ENCODE results near the gene TMEM107.
"Not testable (repeated sequence)": the region's sequence is repeated elsewhere in the genome, so short reads cannot be mapped to it uniquely, and the experiment has no call there.

The TMEM107 gene

DNA sequence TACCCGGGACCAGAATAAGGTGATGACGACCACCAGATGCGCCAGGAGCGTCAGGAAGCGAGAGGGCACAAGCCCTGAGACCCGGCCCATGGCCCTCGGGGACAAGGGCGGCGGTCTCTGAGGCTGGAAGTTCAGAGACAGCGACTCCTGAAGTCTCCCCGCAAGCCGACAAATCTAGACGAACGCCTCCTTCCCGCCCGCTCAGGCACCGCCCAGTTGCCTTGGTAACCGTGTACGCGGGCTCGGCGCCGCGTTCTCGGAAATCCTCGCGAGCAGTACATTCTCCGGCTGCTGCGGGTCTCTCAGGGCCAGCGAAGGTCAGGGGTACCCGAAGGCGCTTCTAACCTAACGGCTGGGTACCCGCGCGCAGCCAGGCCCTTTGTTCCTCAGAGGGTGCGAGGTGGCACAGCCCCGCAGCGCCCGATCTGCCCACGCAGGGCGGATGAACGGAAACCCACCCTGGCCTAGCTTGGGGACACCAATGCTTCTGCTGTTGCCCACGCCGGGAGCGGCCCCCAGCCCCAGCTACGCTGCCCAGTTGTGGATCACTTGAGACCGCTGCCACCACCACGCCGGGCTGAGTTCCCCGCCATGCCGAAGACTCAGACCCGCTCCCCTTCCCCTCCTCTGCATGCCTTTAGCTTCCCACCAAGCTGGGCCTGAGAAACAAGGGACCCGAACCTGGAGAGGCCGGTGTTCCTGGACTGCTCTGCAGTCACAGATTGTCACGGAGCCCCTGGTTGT, at the start of gene TMEM107:
Gene TMEM107 (minus strand): TSS at position 184 of the 744 bp plus-strand sequence. CDS start 94 bp downstream, at position 90.
- DNase-seq: peak; percentile 79 to 85

- no peak for DNase-seq
These were observed 49.0 kb upstream of the TMEM107 start for GRCh38 chr17:8224891-8225812.

DNA sequence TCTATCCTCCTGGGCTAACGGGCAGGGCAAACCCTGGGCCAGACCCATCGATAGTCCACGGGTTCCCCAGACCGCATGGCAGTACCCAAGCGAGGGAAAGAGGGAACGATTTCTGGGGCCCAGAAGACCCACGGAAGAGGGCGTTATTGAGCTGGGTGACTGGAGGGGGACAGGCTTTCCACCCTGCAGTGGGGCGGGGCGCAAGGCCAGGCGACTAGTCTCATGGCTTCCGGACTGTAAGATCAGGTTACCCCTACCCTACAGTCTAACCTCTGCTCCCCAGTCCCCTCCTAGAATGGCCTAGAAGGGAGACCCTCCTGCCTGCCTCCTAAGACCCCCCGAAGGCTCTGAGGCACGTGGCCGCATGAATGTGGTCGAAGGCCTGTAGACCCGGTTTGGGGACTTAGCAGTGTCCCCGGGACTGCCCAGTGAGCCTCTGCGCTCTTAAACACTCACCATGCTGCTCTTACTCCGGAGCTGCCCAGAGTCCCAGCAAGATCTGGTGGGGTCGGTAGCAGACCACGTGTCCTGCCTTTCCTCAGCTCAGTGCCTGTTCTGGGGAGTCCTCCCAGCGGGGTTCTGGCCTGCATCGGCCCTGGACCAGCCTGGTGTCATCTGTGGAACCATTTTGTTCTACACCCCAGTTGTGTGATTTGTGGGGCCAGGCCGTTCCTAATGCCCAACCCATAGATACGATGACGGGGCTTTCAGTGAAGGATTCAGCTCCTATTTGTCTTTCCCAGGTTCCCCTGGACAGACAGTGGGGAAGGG, 47.4 kb upstream of the TMEM107 start:
- DNase-seq: peak; percentile 50 to 53

DNA sequence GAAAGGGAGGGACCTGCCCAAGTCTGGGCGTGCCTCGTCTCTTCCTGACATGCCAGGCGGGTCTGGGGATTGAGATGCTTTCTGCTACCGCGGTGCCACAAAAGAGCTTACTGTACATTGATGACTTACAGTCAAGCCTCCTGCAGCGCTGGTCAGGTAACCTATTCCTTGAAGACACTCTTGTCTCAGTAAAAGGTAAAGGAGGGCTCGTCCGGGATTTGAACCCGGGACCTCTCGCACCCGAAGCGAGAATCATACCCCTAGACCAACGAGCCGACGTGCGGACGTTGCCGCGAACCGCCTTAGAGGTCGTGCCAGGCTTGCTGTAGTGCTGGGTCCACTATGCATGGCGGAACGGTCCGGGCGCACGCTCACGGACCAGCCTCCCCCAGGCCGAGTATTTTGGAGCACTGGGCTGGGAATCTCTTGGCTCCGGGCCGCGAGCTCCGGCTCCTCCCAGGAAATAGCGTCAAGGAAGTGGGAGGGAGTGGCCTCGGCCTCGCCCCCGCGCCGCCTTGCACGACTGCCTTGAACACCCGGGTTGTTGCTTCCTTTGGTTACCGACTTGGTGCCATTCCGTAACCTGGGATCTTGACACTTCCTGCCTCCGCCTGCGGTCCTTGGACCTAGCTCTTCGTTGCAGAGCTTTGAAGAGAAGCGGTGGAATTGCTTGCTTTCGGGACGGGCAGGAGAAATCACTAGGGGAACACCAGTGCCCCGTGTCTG, 46.6 kb upstream of the TMEM107 start:
- peak; percentile 92 for DNase-seq

DNA sequence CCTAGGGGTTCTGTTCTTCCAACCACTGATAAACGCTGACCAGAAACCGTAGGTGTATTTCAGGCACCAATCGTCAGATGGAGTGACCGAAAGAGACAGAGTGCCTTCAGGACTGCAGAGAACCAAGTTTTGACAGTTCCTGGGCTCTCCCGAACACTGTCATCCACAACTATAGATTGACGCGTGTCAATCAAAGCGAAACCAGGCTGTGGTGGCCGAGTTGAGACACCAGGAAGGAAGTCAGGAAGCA, 46.1 kb upstream of the TMEM107 start:
- DNase-seq: no peak

DNA sequence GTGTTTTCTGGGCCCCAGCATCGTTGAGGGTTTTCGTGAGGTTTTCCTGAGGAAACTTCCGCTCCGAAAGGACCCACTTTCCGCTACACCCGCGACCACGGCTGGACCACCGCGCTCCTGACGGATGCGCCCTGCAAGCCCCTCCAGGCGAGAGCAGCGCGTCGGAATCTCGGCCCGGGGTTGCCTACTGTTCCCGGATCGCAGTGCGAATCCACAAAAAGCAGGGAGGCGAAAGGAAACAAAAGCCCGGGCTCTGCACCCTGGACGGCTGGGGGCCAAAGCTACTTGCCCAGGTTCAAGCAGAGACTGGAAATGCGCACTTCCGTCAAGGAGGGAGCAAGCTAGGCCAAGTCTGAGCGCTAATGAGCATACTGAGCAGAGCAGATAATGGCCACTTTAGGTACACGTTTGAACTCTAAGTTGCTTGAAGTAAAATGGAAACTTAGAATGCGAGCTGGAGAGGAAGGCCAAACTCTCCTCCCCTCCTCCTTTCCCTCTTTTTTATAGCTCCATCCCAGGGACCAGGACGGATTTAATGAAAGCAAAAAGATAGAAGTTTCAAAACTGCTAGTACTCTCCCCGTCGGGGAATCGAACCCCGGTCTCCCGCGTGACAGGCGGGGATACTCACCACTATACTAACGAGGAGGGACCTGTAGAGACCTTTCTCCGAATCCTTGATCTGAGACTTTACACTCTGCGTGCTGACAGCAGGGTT, 45.6 kb upstream of the TMEM107 start:
- peak; percentile 93 to 94 for DNase-seq

DNA sequence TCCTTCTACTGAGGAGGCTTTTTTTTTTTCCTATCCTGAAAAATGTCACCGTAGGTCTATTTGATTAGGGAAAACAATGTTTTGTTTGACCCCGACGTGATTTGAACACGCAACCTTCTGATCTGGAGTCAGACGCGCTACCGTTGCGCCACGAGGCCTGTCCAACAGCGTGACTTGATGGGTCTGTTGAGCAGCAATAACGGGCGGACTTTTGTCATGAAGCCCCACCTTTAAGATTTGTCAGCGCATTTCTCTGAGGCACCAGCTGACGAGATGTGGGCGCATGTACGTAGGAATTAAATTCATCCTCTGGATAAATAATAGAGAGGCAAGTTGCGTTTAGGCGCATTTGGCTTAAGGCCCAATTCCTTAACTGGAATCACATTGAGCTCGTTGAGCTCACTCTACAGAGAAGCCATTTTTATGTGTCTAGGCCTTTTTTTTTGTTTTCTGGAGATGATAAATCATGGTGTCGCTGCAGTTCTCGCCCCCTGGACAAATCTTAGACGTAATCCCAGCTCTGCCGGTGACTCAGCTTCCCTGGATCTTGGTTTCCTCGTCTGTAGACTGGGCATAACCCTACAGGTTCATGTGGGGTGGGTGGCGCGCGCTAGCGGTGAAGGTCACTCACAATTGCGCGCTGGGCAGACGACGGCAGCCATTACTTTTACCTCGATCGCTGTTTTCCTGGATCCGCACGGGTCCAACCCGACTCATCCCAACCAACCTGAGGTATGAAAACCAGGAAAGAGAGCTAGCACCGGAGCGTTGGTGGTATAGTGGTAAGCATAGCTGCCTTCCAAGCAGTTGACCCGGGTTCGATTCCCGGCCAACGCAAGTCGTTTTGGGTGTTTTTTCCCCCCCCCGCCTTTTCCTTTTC, 44.8 kb upstream of the TMEM107 start:
- peak; percentile 97 to 98 for DNase-seq

DNA sequence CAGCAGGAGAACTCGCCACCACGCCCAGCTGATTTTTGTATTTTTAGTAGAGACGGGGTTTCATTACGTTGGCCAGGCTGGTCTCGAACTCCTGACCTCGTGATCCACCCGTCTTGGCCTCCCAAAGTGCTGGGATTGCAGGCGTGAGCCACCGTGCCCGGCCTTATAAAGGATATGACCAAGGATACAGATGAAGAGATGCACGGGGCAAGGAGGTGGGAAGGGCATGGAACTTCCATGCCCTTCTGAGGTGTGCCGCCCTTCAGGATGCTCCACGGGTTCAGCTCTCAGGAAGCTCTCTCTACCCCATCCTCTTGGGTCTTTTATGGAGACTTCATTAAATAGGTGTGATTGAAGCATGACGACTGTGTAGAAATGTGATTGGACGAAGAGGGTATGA, 37.8 kb upstream of the TMEM107 start:
- not testable (repeated sequence) for DNase-seq

DNA sequence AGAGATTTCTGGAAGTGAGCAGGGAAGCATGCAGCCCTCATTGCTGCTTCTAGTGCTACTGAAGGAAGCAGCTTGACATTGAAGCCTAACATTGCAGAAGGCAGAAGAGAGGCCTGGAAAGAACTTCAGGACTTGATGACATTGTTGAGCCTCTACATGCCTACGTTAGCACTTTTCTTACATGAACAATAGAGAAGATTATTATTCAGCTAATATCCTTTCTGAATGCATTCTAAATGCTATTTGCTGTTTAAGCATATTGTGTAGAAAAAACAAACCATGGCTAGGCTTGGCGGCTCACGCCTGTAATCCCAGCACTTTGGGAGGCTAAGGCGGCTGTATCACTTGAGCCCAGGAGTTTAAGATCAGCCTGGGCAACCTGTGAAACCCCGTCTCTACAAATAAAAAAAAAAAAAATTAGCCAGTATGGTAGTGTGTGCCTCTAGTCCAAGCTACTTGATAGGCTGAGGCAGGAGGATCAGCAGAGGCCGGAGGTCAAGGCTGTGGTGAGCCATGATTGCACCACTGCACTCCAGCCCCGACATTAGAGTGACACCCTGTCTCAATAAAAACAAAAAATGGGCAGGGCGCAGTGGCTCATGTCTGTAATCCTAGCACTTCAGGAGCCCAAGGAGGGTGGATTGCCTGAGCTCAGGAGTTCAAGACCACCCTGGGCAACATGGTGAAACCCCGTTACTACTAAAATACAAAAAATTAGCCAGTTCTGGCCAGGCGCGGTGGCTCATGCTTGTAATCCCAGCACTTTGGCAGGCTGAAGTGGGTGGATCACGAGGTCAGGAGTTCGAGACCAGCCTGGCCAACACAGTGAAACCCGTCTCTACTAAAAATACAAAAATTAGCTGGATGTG, 36.4 kb upstream of the TMEM107 start:
- DNase-seq: no peak

DNA sequence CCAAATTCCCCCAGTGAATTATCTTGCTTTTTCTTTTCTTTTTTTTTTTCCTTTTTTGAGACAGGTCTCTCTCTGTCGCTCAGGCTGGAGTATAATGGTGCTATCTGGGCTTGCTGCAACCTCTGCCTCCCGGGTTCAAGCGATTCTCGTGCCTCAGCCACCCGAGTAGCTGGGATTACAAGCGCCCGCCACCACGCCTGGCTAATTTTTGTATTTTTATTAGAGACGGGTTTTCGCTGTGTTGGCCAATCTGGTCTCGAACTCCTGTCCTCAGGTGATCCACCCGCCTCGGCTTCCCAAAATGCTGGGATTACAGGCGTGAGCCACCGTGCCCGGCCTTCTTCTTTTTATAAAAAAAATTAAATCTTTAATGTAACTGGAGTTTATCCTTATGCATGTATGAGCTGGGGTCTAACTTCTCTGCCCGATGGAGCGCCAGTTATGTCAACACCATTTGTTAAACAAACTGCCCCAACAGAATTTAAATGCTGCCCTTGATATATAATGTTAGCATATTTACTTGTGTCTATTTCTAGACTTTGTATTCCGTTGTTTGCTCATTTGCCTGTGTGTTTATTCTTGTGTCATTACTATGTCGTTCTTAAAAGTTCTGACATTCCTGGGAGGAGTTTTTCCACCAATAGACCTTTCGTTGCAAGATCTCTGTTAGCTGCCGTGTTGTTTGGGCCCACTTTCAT, 34.7 kb upstream of the TMEM107 start:
- no peak for DNase-seq

DNA sequence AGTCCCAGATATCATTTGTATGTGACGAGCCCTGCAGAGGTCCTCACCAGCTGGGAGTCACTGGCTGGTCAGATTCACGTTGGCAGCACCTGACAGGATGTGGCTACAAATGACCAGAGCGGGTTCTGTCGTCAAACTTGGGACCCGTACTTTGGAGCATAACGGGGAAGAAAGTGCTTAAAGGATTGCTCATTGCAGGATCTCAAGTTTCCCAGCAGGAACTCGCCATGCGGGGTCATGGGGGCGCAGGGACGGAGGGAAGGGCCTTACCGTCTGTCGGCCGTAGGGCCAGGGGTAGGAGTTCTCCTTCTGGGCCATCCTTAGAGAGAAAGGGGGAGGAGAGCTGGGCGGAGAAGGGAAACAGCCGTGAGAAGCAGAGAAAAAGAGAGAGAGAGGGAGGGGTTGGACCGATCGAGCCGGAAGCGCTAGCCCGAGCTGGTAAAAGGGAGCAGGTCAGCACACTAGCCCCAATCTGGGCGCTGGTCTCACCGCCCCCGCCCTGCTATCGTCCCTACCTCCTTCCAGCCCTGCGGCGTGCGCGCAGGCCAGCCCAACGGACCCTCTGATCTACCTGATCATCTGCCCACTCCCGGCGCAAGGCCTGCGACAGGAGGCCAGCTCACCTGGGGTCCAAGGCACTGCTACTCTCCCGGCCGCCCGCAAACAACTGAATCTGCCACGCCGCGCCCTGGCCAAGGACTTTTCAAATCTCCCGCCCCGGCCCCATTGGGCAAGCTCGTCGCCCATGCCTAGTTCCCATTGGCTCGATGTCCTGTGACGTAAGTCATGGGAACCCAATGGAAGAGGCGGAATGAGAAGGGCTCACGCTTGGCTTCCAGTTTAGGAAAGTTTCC, 34.0 kb upstream of the TMEM107 start, which contains the start of gene AURKB:
Gene AURKB (minus strand): TSS at position 669 of the 854 bp plus-strand sequence. CDS start 351 bp downstream, at position 318.
- DNase-seq: peak; percentile 87 to 91

DNA sequence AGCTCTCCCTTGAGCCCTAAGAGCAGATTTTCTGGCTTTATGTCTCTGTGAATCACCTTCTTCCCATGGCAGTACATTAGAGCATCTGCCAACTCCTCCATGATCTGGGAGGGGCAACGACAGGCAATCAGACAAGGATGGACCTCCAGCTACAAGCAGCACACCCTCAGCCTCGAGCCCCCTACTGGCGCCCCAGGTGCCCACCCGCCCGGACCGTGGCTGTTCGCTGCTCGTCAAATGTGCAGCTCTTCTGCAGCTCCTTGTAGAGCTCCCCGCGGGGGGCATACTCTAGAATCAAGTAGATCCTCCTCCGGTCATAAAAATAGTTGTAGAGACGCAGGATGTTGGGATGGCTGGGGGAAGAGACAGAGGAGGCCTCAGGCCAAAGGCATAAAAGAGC, 30.4 kb upstream of the TMEM107 start:
- no peak for DNase-seq

GRCh38 chr17:8204761-8205555, 28.8 kb upstream of the TMEM107 start:
- no peak for DNase-seq

GRCh38 chr17:8192070-8192815, 16.1 kb upstream of the TMEM107 start:
- peak in 1 of 2 donors; percentile 51 for DNase-seq

- no peak for DNase-seq
These were observed 14.3 kb upstream of the TMEM107 start for GRCh38 chr17:8190506-8190905.

DNA sequence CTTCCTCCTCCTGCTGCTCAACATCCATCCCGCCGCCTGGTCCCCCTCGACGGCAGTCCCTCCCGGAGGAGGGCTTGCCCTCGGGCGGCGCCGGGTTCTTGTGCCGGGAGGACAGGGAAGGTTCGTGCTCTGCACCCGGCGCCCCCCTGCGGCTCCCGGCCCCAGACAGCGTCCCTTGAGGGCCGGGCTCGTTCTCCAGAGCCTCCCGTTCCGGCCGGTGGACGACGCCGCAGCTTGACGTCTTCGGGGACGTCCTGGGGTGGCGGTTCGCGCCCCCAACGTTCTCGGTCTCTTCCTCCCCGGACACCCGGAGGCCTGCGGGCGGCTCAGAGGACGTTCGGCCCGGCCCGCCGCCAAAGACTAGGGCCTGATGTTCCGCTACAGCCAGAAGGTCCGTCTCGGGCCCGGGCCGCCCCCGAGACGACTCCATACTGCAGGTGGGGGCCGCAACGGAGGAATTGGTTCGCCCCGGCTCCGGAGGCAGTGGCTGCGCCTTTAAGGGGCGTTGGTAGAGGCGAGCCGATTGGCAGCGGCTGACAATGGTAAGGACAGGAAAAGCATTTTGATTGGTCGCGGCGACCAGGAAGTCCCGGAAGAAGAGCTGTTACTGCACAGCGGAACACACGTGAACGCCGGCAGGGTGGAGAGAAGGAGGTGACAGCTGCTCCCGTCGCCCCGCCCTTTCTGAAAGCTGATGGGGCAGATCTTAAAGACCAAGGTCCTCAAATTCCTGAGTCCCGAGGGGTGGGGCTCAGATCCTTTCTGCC, 13.7 kb upstream of the TMEM107 start, which contains the start of gene BORCS6:
Gene BORCS6 (minus strand): TSS at position 470 of the 767 bp plus-strand sequence. CDS start 40 bp downstream, at position 430.
- DNase-seq: peak; percentile 84 to 89

All from stimulated activated CD4-positive, alpha-beta T cell treated with anti-CD3 and anti-CD28 coated beads, Interleukin-2, amount 100 ng/mL, for 48 hours (primary cell).